ENCODE measurements around the gene C3orf20. TPM values are rescaled to one million over a fixed set of nuclear protein-coding genes. Genes with fewer than 3 reads are reported as not detected.

C3orf20 gene
- total and polyA plus RNA-seq, 2 of the 13 experiments (the other 11 are each of a cell fraction or from before 2014, with no cell fraction given), result 0.03 to 0.04 TPM

DNA sequence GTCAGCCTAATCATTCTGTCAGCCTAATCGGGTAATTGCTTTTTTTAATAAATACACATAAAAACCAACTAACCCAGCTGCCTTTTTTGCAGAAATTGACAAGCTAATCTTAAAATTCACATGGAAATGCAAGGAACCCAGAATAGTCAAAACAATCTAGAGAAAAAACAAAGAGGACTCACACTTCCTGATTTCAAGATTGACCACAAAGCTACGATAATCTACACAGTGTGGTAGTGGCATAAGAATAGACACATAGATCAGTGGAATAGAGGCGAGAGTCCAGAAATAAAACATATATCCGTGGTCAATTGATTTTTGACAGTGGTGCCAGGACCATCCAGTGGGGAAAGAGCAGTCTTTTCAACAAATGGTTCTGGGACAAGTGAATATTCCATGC lies 2.4 kb upstream of the C3orf20 start:
- Histone ChIP-seq H3K4me3 (replicated peaks in 1 of 3; ENCODE audit: insufficient read depth in 1 of 3, low read depth in 2 of 3, low read length in 3 of 3) (no peak overlapping the region), H3K9ac (ENCODE audit: insufficient read depth, low read depth, low read length) (no peak overlapping the region), H3K79me2 (ENCODE audit: insufficient read depth, low read length) (no peaks in the 10 kb centered on the region), H3K27me3 (ENCODE audit: control insufficient read depth in 1 of 2, insufficient read depth in 2 of 2, low read length in 2 of 2) (no peaks in the 10 kb centered on the region), H4K20me1 (ENCODE audit: insufficient read depth, low read length) (no peaks in the 10 kb centered on the region), H3K4me1 (ENCODE audit: insufficient read depth, low read length) (peaks cover 21% of the 10 kb centered on the region), H3K36me3 (replicated peaks in 1 of 2; ENCODE audit: control insufficient read depth in 1 of 2, insufficient read depth in 2 of 2, low read length in 2 of 2) (peaks cover 22 to 52% of the 10 kb centered on the region in 2 experiments), H3K4me2 (ENCODE audit: low read depth, low read length) (no peak overlapping the region), H3K9me3 (ENCODE audit: low read length) (no peaks in the 10 kb centered on the region), H3K27ac (ENCODE audit: extremely low read length, insufficient read depth, low read length) (no peak overlapping the region), H2AFZ (ENCODE audit: low read length) (no peak overlapping the region)
- no peak for FAIRE-seq
- ATAC-seq, result no peak
- CTCF ChIA-PET (ENCODE audit: low intra/inter-chr PET ratio, low total read pairs), result interaction anchor here (2.1 kb wide), 1 partner anchor 249 kb away, joined by 24 read pairs; no protein-coding TSS in a partner anchor
- WGBS (ENCODE audit: low lambda C conversion rate), result 94% methylated on average over 4 of the region's 4 CpGs
- no TSS peak for BruUV-seq (replicated peaks)
- POLR2A ChIA-PET, result interaction anchor here (1.4 kb wide), 1 partner anchor 108 kb away, joined by 4 read pairs; no protein-coding TSS in a partner anchor
- in situ Hi-C loops (cut with HindIII; ENCODE audit: extremely low pct_ligation_motif_present, low pct_unique_long_range_greater_than_20kb), result loop anchor here (5.0 kb wide), 2 partner anchors 110 to 250 kb away; no protein-coding TSS in a partner anchor
- no peak for DNase-seq (ENCODE audit: low spot score)
- intact Hi-C loops (cut with micrococcal nuclease; ENCODE audit: unreplicated experiment), result no loop called here
- TF ChIP-seq, protein P1, sequence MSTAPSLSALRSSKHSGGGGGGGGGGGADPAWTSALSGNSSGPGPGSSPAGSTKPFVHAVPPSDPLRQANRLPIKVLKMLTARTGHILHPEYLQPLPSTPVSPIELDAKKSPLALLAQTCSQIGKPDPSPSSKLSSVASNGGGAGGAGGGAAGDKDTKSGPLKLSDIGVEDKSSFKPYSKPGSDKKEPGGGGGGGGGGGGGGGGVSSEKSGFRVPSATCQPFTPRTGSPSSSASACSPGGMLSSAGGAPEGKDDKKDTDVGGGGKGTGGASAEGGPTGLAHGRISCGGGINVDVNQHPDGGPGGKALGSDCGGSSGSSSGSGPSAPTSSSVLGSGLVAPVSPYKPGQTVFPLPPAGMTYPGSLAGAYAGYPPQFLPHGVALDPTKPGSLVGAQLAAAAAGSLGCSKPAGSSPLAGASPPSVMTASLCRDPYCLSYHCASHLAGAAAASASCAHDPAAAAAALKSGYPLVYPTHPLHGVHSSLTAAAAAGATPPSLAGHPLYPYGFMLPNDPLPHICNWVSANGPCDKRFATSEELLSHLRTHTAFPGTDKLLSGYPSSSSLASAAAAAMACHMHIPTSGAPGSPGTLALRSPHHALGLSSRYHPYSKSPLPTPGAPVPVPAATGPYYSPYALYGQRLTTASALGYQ (CRISPR knock-in tag; IDR thresholded peaks at IDR 0.05), result no peak
- TF ChIP-seq ZSCAN20 (CRISPR knock-in tag; IDR thresholded peaks at IDR 0.05; ENCODE audit: borderline replicate concordance) (no peak), ASH2L (IDR thresholded peaks at IDR 0.05; ENCODE audit: insufficient read length, low read depth, low read length) (no peak), ZNF766 (CRISPR knock-in tag; IDR thresholded peaks at IDR 0.05; ENCODE audit: borderline replicate concordance) (no peak), GABPB1 (CRISPR knock-in tag; IDR thresholded peaks at IDR 0.05) (no peak)

DNA sequence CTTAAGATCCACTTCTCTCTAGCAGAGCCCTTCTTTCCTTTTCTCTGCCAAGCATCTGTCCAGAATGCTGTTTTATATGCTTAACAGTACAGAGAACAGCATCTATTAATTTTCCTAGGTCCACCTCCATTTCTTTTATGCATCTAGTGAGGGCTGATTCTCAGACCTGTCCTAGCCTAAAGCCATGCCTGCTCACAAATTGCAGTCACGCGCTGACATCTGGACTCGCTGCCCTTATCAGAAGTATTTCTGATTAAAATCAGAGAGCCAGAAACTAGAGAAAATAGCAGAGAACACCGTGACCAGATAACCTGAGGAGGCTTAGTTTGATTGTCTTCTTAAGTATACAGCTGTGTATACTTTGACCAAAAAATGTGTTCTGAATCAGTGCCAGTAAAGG lies 1.9 kb downstream of the C3orf20 start:
- H4K20me1 ChIP-seq (ENCODE audit: insufficient read depth, low read length), result no peaks in the 10 kb centered on the region
- no peak for FAIRE-seq
- ChIA-PET CTCF (ENCODE audit: low intra/inter-chr PET ratio, low total read pairs) (no interaction called here), POLR2A (interaction anchor here (2.3 kb wide), 1 partner anchor 26 kb away, joined by 16 read pairs; the partner anchor contains the start of gene CCDC174)
- 0 out of 2 replicates have a peak, but pooled peaks cover 5% of the 10 kb centered on the region for H3K9me3 ChIP-seq (ENCODE audit: low read length)
- H3K36me3 ChIP-seq (replicated peaks in 1 of 2; ENCODE audit: control insufficient read depth in 1 of 2, insufficient read depth in 2 of 2, low read length in 2 of 2), result peaks cover 6 to 11% of the 10 kb centered on the region in 2 experiments; a peak in 4 of 5 replicates
- DNase-seq (ENCODE audit: low spot score), result no peak
- peaks cover 59% of the 10 kb centered on the region for H3K4me1 ChIP-seq (ENCODE audit: insufficient read depth, low read length)
- in situ Hi-C loops (cut with HindIII; ENCODE audit: extremely low pct_ligation_motif_present, low pct_unique_long_range_greater_than_20kb), result no loop called here
- H3K27ac ChIP-seq (ENCODE audit: extremely low read length, insufficient read depth, low read length), result peak overlapping the region; percentile 82
- no TSS peak for BruUV-seq (replicated peaks)
- intact Hi-C loops (cut with micrococcal nuclease; ENCODE audit: unreplicated experiment), result no loop called here
- no peak overlapping the region for H2AFZ ChIP-seq (ENCODE audit: low read length)
- no peak for ATAC-seq
- WGBS (ENCODE audit: low lambda C conversion rate), result 86% methylated on average over 4 of the region's 4 CpGs
- no peaks in the 10 kb centered on the region for H3K79me2 ChIP-seq (ENCODE audit: insufficient read depth, low read length)
- no peak overlapping the region for H3K4me3 ChIP-seq (replicated peaks in 1 of 3; ENCODE audit: insufficient read depth in 1 of 3, low read depth in 2 of 3, low read length in 3 of 3)
- H3K27me3 ChIP-seq (ENCODE audit: control insufficient read depth in 1 of 2, insufficient read depth in 2 of 2, low read length in 2 of 2), result no peaks in the 10 kb centered on the region
- no peak overlapping the region for H3K4me2 ChIP-seq (ENCODE audit: low read depth, low read length)
- no peak overlapping the region for H3K9ac ChIP-seq (ENCODE audit: insufficient read depth, low read depth, low read length)
- no peak for TF ChIP-seq CBX5 (CRISPR knock-in tag; IDR thresholded peaks at IDR 0.05; ENCODE audit: borderline replicate concordance)

Data from HepG2 (cell line).